ENCODE measurements around the gene MYCBP.

- TF ChIP-seq CTCF (conservative IDR thresholded peaks at IDR 0.05; ENCODE audit: low read length) (no peak), EZH2phosphoT487 (IDR thresholded peaks at IDR 0.05; ENCODE audit: borderline replicate concordance, low read depth, low read length) (no peak)
Observed at GRCh38 chr1:38826886-38827285, 46.3 kb downstream of the MYCBP start.

All from OCI-LY7 (cell line).